ENCODE measurements around the gene BAIAP2. TPM values are rescaled to one million over a fixed set of nuclear protein-coding genes. Genes with fewer than 3 reads are reported as not detected.

The BAIAP2 gene
- total and polyA plus RNA-seq, 2 of the 13 experiments (the other 11 are each of a cell fraction or from before 2014, with no cell fraction given), result 22.5 to 24.0 TPM

DNA sequence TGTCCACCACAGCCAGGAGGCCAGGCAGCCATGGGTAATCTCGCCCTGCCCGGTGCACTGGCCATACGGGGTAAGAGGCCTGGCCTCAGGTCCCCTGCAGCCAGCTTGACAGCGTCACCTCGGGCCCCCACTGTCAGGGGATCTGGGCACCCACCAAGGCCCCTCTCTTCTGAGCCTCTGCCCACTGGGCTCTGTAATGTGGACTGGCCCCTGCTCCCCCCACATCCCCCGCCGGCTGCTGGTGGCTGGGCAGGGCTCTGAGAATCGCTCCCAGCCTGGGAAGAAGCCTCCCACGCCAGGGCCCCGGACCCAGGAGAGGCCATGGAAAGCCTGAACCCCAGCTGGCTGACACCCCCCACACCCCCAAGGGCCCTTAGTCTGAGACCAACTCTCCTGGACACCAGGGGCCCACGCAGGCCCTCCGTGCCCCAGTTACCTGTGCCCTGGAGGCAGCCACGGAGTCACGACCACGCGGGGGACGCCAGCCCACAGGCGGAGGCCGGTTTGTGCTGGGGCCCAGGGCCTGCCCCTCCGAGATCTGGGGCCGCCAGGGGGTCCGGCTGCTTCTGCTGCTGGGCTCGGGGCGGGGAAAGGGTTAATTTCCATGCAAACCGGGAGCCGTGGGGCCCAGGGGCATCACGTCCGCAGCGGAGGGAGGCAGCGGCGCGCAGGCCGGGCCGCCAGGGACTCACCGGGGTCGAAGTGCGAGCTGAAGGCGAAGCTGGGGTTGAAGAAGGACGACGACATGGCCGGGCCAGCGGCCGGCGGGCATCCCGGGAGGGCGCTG, 130.5 kb downstream of the BAIAP2 start, which contains the start of gene PVALEF (continued):
- TF ChIP-seq, protein P1, sequence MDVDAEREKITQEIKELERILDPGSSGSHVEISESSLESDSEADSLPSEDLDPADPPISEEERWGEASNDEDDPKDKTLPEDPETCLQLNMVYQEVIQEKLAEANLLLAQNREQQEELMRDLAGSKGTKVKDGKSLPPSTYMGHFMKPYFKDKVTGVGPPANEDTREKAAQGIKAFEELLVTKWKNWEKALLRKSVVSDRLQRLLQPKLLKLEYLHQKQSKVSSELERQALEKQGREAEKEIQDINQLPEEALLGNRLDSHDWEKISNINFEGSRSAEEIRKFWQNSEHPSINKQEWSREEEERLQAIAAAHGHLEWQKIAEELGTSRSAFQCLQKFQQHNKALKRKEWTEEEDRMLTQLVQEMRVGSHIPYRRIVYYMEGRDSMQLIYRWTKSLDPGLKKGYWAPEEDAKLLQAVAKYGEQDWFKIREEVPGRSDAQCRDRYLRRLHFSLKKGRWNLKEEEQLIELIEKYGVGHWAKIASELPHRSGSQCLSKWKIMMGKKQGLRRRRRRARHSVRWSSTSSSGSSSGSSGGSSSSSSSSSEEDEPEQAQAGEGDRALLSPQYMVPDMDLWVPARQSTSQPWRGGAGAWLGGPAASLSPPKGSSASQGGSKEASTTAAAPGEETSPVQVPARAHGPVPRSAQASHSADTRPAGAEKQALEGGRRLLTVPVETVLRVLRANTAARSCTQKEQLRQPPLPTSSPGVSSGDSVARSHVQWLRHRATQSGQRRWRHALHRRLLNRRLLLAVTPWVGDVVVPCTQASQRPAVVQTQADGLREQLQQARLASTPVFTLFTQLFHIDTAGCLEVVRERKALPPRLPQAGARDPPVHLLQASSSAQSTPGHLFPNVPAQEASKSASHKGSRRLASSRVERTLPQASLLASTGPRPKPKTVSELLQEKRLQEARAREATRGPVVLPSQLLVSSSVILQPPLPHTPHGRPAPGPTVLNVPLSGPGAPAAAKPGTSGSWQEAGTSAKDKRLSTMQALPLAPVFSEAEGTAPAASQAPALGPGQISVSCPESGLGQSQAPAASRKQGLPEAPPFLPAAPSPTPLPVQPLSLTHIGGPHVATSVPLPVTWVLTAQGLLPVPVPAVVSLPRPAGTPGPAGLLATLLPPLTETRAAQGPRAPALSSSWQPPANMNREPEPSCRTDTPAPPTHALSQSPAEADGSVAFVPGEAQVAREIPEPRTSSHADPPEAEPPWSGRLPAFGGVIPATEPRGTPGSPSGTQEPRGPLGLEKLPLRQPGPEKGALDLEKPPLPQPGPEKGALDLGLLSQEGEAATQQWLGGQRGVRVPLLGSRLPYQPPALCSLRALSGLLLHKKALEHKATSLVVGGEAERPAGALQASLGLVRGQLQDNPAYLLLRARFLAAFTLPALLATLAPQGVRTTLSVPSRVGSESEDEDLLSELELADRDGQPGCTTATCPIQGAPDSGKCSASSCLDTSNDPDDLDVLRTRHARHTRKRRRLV (CRISPR knock-in tag; IDR thresholded peaks at IDR 0.05), result peak; percentile 69; the same call in 1 of the 2 replicates
- TF ChIP-seq, protein P2, sequence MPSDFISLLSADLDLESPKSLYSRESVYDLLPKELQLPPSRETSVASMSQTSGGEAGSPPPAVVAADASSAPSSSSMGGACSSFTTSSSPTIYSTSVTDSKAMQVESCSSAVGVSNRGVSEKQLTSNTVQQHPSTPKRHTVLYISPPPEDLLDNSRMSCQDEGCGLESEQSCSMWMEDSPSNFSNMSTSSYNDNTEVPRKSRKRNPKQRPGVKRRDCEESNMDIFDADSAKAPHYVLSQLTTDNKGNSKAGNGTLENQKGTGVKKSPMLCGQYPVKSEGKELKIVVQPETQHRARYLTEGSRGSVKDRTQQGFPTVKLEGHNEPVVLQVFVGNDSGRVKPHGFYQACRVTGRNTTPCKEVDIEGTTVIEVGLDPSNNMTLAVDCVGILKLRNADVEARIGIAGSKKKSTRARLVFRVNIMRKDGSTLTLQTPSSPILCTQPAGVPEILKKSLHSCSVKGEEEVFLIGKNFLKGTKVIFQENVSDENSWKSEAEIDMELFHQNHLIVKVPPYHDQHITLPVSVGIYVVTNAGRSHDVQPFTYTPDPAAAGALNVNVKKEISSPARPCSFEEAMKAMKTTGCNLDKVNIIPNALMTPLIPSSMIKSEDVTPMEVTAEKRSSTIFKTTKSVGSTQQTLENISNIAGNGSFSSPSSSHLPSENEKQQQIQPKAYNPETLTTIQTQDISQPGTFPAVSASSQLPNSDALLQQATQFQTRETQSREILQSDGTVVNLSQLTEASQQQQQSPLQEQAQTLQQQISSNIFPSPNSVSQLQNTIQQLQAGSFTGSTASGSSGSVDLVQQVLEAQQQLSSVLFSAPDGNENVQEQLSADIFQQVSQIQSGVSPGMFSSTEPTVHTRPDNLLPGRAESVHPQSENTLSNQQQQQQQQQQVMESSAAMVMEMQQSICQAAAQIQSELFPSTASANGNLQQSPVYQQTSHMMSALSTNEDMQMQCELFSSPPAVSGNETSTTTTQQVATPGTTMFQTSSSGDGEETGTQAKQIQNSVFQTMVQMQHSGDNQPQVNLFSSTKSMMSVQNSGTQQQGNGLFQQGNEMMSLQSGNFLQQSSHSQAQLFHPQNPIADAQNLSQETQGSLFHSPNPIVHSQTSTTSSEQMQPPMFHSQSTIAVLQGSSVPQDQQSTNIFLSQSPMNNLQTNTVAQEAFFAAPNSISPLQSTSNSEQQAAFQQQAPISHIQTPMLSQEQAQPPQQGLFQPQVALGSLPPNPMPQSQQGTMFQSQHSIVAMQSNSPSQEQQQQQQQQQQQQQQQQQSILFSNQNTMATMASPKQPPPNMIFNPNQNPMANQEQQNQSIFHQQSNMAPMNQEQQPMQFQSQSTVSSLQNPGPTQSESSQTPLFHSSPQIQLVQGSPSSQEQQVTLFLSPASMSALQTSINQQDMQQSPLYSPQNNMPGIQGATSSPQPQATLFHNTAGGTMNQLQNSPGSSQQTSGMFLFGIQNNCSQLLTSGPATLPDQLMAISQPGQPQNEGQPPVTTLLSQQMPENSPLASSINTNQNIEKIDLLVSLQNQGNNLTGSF (CRISPR knock-in tag; IDR thresholded peaks at IDR 0.05), result no peak; the same call in none of the 2 replicates
- TF ChIP-seq, protein P3, sequence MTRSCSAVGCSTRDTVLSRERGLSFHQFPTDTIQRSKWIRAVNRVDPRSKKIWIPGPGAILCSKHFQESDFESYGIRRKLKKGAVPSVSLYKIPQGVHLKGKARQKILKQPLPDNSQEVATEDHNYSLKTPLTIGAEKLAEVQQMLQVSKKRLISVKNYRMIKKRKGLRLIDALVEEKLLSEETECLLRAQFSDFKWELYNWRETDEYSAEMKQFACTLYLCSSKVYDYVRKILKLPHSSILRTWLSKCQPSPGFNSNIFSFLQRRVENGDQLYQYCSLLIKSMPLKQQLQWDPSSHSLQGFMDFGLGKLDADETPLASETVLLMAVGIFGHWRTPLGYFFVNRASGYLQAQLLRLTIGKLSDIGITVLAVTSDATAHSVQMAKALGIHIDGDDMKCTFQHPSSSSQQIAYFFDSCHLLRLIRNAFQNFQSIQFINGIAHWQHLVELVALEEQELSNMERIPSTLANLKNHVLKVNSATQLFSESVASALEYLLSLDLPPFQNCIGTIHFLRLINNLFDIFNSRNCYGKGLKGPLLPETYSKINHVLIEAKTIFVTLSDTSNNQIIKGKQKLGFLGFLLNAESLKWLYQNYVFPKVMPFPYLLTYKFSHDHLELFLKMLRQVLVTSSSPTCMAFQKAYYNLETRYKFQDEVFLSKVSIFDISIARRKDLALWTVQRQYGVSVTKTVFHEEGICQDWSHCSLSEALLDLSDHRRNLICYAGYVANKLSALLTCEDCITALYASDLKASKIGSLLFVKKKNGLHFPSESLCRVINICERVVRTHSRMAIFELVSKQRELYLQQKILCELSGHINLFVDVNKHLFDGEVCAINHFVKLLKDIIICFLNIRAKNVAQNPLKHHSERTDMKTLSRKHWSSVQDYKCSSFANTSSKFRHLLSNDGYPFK (CRISPR knock-in tag; IDR thresholded peaks at IDR 0.05; ENCODE audit: borderline replicate concordance), result peak; percentile 55; the same call in 1 of the 2 replicates
- TF ChIP-seq ZSCAN12 (CRISPR knock-in tag; IDR thresholded peaks at IDR 0.05) (peak; percentile 28; the same call in 1 of the 2 replicates), HNRNPH1 (optimal IDR thresholded peaks at IDR 0.05; ENCODE audit: low read depth, low read length) (no peak), ZNF563 (CRISPR knock-in tag; IDR thresholded peaks at IDR 0.05) (peak; percentile 93), ETV6 (CRISPR knock-in tag; conservative IDR thresholded peaks at IDR 0.05) (peak; percentile 69; the same call in 1 of the 2 replicates), MAZ (IDR thresholded peaks at IDR 0.05; ENCODE audit: borderline replicate concordance, low read depth, low read length) (peak; percentile 80; the same call in 1 of the 2 replicates), MAZ (CRISPR knock-in tag; IDR thresholded peaks at IDR 0.05; ENCODE audit: low read depth) (peak; percentile 52; the same call in 1 of the 2 replicates), CEBPG (CRISPR knock-in tag; IDR thresholded peaks at IDR 0.05) (no peak), ZNF816 (CRISPR knock-in tag; IDR thresholded peaks at IDR 0.05; ENCODE audit: borderline replicate concordance) (no peak), FLYWCH1 (CRISPR knock-in tag; IDR thresholded peaks at IDR 0.05) (peak; percentile 79; the same call in 1 of the 2 replicates)
- TF ChIP-seq, protein P4, sequence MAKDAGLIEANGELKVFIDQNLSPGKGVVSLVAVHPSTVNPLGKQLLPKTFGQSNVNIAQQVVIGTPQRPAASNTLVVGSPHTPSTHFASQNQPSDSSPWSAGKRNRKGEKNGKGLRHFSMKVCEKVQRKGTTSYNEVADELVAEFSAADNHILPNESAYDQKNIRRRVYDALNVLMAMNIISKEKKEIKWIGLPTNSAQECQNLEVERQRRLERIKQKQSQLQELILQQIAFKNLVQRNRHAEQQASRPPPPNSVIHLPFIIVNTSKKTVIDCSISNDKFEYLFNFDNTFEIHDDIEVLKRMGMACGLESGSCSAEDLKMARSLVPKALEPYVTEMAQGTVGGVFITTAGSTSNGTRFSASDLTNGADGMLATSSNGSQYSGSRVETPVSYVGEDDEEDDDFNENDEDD (CRISPR knock-in tag; IDR thresholded peaks at IDR 0.05; ENCODE audit: borderline replicate concordance), result peak; percentile 84; the same call in 1 of the 2 replicates
